GM21619 (cell line): ENCODE data around the gene LHFPL5.

Experiments used
- ATAC-seq: cut with Tn5 transposase; IDR thresholded peaks from one replicate; pipeline ENCODE4 v1.9.1; 2021; ENCODE audit not compliant: unreplicated experiment

LHFPL5 gene

DNA sequence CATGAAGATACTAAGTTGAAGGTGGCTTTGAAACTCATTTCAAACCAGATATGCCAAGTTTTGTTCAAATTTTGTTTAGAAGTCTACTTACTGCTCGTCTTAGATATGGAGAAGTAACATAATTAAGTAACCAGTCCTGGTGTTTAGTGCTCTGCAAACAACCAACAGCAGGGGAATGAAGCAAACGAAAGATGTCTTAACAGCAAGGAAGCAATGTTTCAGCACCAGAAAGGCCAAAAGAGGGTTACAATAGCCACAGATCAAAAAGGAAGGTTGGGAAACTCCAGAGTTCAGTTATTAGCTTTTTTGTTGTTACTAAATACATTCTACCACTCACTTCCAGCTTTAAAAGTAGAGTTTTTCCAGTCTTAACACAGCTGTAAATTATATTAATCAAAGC lies 45.1 kb downstream of the LHFPL5 start:
- ATAC-seq = no peak

DNA sequence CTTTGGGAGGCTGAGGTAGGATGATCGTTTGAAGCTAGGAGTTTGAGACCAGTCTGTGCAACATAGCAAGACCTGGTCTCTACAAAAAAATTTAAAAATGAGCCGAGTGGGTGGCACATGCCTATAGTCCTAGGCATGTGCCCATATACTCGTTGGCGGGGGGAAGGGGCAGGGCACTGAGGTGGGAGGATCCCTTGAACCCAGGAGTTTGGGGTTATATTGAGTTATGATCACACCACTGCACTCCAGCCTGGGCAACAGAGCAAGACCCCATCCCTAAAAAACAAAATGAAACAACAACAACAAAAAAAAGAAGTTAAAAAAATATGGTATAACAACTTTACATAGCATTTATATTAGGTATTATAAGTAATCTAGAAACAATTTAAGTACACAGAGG lies 47.8 kb downstream of the LHFPL5 start:
- ATAC-seq = no peak

DNA sequence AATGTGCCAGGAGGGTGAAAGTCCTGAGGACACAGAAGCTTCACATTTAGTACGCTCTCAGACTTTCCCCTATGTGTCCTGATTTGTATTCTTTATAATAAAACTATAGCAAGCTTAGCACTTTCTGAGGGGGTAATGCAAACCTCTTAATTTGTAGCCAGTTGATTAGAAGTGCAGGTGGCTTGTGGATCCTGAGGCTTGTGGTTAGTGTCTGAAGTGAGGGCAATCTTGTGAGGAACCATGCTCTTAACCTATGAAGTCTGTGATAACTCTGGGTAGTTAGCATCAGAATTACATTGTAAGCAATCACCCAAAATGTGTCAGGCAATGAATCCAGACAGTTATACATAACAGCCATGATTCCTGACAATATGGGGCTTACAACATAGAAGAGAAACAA lies 51.1 kb downstream of the LHFPL5 start:
- ATAC-seq = no peak

DNA sequence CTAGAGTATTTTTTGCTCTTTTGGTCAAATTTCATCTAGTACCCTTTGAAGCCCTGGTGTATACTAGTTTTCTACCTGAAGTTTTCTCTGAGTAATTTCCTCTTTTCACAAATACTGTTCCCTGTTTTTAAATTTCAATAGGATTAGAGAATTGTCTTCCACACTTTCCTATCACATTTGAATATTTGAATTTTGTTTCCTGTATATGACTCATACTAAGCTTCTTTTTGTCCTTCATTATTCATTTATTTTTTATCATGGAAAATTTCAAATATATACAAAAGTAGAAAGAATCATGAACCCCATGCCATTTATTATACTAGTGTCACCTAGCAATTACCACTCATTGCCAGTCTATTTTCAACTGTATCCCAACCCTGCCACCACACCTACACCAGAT lies 52.7 kb downstream of the LHFPL5 start:
- ATAC-seq = no peak

DNA sequence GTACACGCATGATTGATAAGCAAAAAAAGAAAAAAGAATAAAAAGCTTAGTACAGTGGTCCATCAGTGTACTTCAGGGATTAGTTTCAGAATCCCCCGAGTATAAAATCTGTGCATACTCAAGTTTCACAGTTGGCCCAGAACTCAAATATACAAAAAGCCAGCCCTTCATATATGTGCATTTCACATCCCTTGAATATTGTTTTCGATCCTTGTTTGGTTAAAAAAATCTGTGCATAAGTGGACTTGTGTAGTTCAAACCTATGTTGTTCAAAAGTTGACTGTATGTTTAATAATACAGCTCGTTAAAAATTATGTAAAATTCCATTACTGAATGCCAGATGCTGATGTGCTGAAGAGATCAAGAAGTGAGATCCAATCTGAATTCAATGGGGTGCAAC lies 54.2 kb downstream of the LHFPL5 start:
- ATAC-seq = no peak
